ENCODE measurements around the gene KLB.
"Not testable (repeated sequence)": the region's sequence is repeated elsewhere in the genome, so short reads cannot be mapped to it uniquely, and the experiment has no call there.

KLB gene

GRCh38 chr4:39426728-39427127 lies 20.0 kb downstream of the KLB start:
- no peak for DNase-seq (ENCODE audit: low read depth in 2 of 2)

- no peak for DNase-seq (ENCODE audit: low read depth in 2 of 2)
Observed at GRCh38 chr4:39427520-39428114, 20.9 kb downstream of the KLB start.

GRCh38 chr4:39429476-39430334 lies 23.0 kb downstream of the KLB start:
- DNase-seq (ENCODE audit: low read depth in 2 of 2) = no peak

GRCh38 chr4:39433878-39434492 lies 27.3 kb downstream of the KLB start:
- no peak for DNase-seq (ENCODE audit: low read depth in 2 of 2)

- no peak for DNase-seq (ENCODE audit: low read depth in 2 of 2)
Observed at GRCh38 chr4:39435659-39436563, 29.2 kb downstream of the KLB start.

- no peak for DNase-seq (ENCODE audit: low read depth in 2 of 2)
Observed at GRCh38 chr4:39441593-39441992, 34.9 kb downstream of the KLB start.

- no peak for DNase-seq (ENCODE audit: low read depth in 2 of 2)
Observed at GRCh38 chr4:39442998-39443397, 36.3 kb downstream of the KLB start.

GRCh38 chr4:39446483-39446841 lies 39.7 kb downstream of the KLB start:
- no peak for DNase-seq (ENCODE audit: low read depth in 2 of 2)

GRCh38 chr4:39446842-39447573 lies 40.3 kb downstream of the KLB start:
- peak; percentile 28 to 35 for DNase-seq (ENCODE audit: low read depth in 2 of 2)

GRCh38 chr4:39450618-39451017 lies 43.9 kb downstream of the KLB start:
- no peak for DNase-seq (ENCODE audit: low read depth in 2 of 2)

GRCh38 chr4:39451423-39452023 lies 44.8 kb downstream of the KLB start:
- DNase-seq (ENCODE audit: low read depth in 2 of 2) = no peak

- DNase-seq (ENCODE audit: low read depth in 2 of 2) = no peak
Observed at GRCh38 chr4:39452153-39452859, 45.6 kb downstream of the KLB start.

GRCh38 chr4:39452860-39453587 lies 46.3 kb downstream of the KLB start:
- DNase-seq (ENCODE audit: low read depth in 2 of 2) = no peak

- DNase-seq (ENCODE audit: low read depth in 2 of 2) = no peak
Observed at GRCh38 chr4:39453738-39454137, 47.0 kb downstream of the KLB start.

- no peak for DNase-seq (ENCODE audit: low read depth in 2 of 2)
Observed at GRCh38 chr4:39455486-39455885, 48.8 kb downstream of the KLB start.

GRCh38 chr4:39456946-39457763 lies 50.4 kb downstream of the KLB start:
- no peak for DNase-seq (ENCODE audit: low read depth in 2 of 2)

GRCh38 chr4:39458161-39458504 lies 51.4 kb downstream of the KLB start:
- DNase-seq (ENCODE audit: low read depth in 2 of 2) = not testable (repeated sequence)

GRCh38 chr4:39458505-39459300 lies 52.0 kb downstream of the KLB start, which contains the start of the genes LIAS and RPL9:
LIAS (plus strand) TSS chr4:39459056; CDS start chr4:39459118, 62 bp downstream.
RPL9 (minus strand) TSS chr4:39458922; CDS start chr4:39458439, 483 bp downstream.
- DNase-seq (ENCODE audit: low read depth in 2 of 2) = peak; percentile 76 to 86
